ENCODE data around the gene CEACAM1. TPM values are rescaled to one million over a fixed set of nuclear protein-coding genes. Genes with fewer than 3 reads are reported as not detected.

The CEACAM1 gene
- total and polyA plus RNA-seq, 7 donors, result 0.62 to 4.8 (median 1.4) TPM

GRCh38 chr19:42571116-42571515 is 42.8 kb upstream of the CEACAM1 start:
- DNase-seq (no peak), ATAC-seq (no peak)
- peaks cover 3% of the 10 kb centered on the region for H3K4me1 ChIP-seq
- no peak overlapping the region for H3K4me3 ChIP-seq
- no peaks in the 10 kb centered on the region for H3K36me3 ChIP-seq (ENCODE audit: insufficient read depth in 1 of 2, low read depth in 1 of 2)
- H3K9me3 ChIP-seq, result no peaks in the 10 kb centered on the region
- H3K27ac ChIP-seq, result no peak overlapping the region
- 57 to 73% (median 68%) methylated on average over 2 of the region's 2 CpGs for WGBS, 3 donors
- intact Hi-C loops (cut with DNase I), result no loop called here
- TF ChIP-seq CTCF (IDR thresholded peaks at IDR 0.05), result no peak
- H3K27me3 ChIP-seq (ENCODE audit: insufficient read depth in 3 of 3, low read length in 2 of 3), result no peaks in the 10 kb centered on the region

- peaks cover 6% of the 10 kb centered on the region for H3K4me1 ChIP-seq
- H3K9me3 ChIP-seq, result no peaks in the 10 kb centered on the region
- DNase-seq (no peak), ATAC-seq (no peak)
- intact Hi-C loops (cut with DNase I), result no loop called here
- no peaks in the 10 kb centered on the region for H3K36me3 ChIP-seq (ENCODE audit: insufficient read depth in 1 of 2, low read depth in 1 of 2)
- H3K27me3 ChIP-seq (ENCODE audit: insufficient read depth in 3 of 3, low read length in 2 of 3), result no peaks in the 10 kb centered on the region
- no peak for TF ChIP-seq CTCF (IDR thresholded peaks at IDR 0.05)
- H3K4me3 ChIP-seq, result no peak overlapping the region
- 72 to 76% (median 76%) methylated on average over 2 of the region's 2 CpGs for WGBS, 3 donors
- H3K27ac ChIP-seq, result no peak overlapping the region
Observed at GRCh38 chr19:42569193-42569592, 40.9 kb upstream of the CEACAM1 start.

GRCh38 chr19:42568006-42568405 is 39.7 kb upstream of the CEACAM1 start:
- peaks cover 9% of the 10 kb centered on the region for H3K4me1 ChIP-seq
- H3K27ac ChIP-seq, result no peak overlapping the region
- H3K36me3 ChIP-seq (ENCODE audit: insufficient read depth in 1 of 2, low read depth in 1 of 2), result no peaks in the 10 kb centered on the region
- ATAC-seq, result no peak
- TF ChIP-seq CTCF (IDR thresholded peaks at IDR 0.05), result no peak
- H3K27me3 ChIP-seq (ENCODE audit: insufficient read depth in 3 of 3, low read length in 2 of 3), result no peaks in the 10 kb centered on the region
- WGBS, 3 donors, result 74 to 76% (median 75%) methylated on average over 4 of the region's 4 CpGs
- intact Hi-C loops (cut with DNase I), result no loop called here
- no peak for DNase-seq
- no peak overlapping the region for H3K4me3 ChIP-seq
- no peaks in the 10 kb centered on the region for H3K9me3 ChIP-seq

GRCh38 chr19:42567567-42567966 is 39.3 kb upstream of the CEACAM1 start:
- DNase-seq, result no peak
- Histone ChIP-seq H3K27ac (no peak overlapping the region), H3K4me1 (peaks cover 9% of the 10 kb centered on the region), H3K9me3 (no peaks in the 10 kb centered on the region), H3K27me3 (ENCODE audit: insufficient read depth in 3 of 3, low read length in 2 of 3) (no peaks in the 10 kb centered on the region), H3K4me3 (no peak overlapping the region), H3K36me3 (ENCODE audit: insufficient read depth in 1 of 2, low read depth in 1 of 2) (no peaks in the 10 kb centered on the region)
- ATAC-seq, result no peak
- intact Hi-C loops (cut with DNase I), result no loop called here
- 85 to 88% (median 85%) methylated on average over 4 of the region's 4 CpGs for WGBS, 3 donors
- no peak for TF ChIP-seq CTCF (IDR thresholded peaks at IDR 0.05)

All from psoas muscle (tissue), 8 donors.